ENCODE data around the gene PAPOLA.
"Not testable (repeated sequence)": the region's sequence is repeated elsewhere in the genome, so short reads cannot be mapped to it uniquely, and the experiment has no call there.

The PAPOLA gene

GRCh38 chr14:96466918-96467317, 35.3 kb upstream of the PAPOLA start:
- Histone ChIP-seq H4K20me1 (ENCODE audit: insufficient read depth, low read length) (no peaks in the 10 kb centered on the region), H3K9ac (ENCODE audit: low read length) (no peak overlapping the region), H3K4me3 (ENCODE audit: low read length) (no peak overlapping the region), H3K4me2 (ENCODE audit: low read depth, low read length) (no peak overlapping the region), H3K27me3 (replicated peaks; ENCODE audit: insufficient read depth, low read length) (no peaks in the 10 kb centered on the region), H3K9me3 (replicated peaks; ENCODE audit: insufficient read depth, low read length) (no peaks in the 10 kb centered on the region), H3K4me1 (ENCODE audit: low read length) (no peaks in the 10 kb centered on the region), H3K36me3 (replicated peaks; ENCODE audit: insufficient read depth, low read length) (no peaks in the 10 kb centered on the region), H3K9me2 (replicated peaks; ENCODE audit: insufficient read depth, low read length) (no peaks in the 10 kb centered on the region), H3K27ac (ENCODE audit: low read length) (no peak overlapping the region), H3F3A (ENCODE audit: insufficient read depth, low read length) (no peaks in the 10 kb centered on the region), H3K79me2 (ENCODE audit: low read length) (no peaks in the 10 kb centered on the region), H2AFZ (ENCODE audit: low read length) (no peak overlapping the region)
- TF ChIP-seq EZH2 (optimal IDR thresholded peaks at IDR 0.05; ENCODE audit: low read depth, low read length) (no peak), EZH2phosphoT487 (IDR thresholded peaks at IDR 0.05; ENCODE audit: low read length) (no peak), CTCF (IDR thresholded peaks at IDR 0.05; ENCODE audit: low read length) (no peak)
- DNase-seq, result no peak

- Histone ChIP-seq H2AFZ (ENCODE audit: low read length) (no peak overlapping the region), H3K27me3 (replicated peaks; ENCODE audit: insufficient read depth, low read length) (no peaks in the 10 kb centered on the region), H3K9me3 (replicated peaks; ENCODE audit: insufficient read depth, low read length) (no peaks in the 10 kb centered on the region), H3K4me2 (ENCODE audit: low read depth, low read length) (no peak overlapping the region), H3K9me2 (replicated peaks; ENCODE audit: insufficient read depth, low read length) (no peaks in the 10 kb centered on the region), H3K9ac (ENCODE audit: low read length) (no peak overlapping the region), H3K79me2 (ENCODE audit: low read length) (no peaks in the 10 kb centered on the region), H3K36me3 (replicated peaks; ENCODE audit: insufficient read depth, low read length) (no peaks in the 10 kb centered on the region), H3K4me1 (ENCODE audit: low read length) (no peaks in the 10 kb centered on the region), H3F3A (ENCODE audit: insufficient read depth, low read length) (no peaks in the 10 kb centered on the region), H4K20me1 (ENCODE audit: insufficient read depth, low read length) (no peaks in the 10 kb centered on the region), H3K27ac (ENCODE audit: low read length) (no peak overlapping the region), H3K4me3 (ENCODE audit: low read length) (no peak overlapping the region)
- no peak for TF ChIP-seq CTCF (IDR thresholded peaks at IDR 0.05; ENCODE audit: low read length)
- TF ChIP-seq EZH2phosphoT487 (IDR thresholded peaks at IDR 0.05; ENCODE audit: low read length), result no peak
- TF ChIP-seq EZH2 (optimal IDR thresholded peaks at IDR 0.05; ENCODE audit: low read depth, low read length), result no peak
- no peak for DNase-seq
Measured at GRCh38 chr14:96470331-96470730, 31.9 kb upstream of the PAPOLA start.

GRCh38 chr14:96470967-96471366, 31.2 kb upstream of the PAPOLA start:
- H4K20me1 ChIP-seq (ENCODE audit: insufficient read depth, low read length); H3K9ac ChIP-seq (ENCODE audit: low read length); H3K27ac ChIP-seq (ENCODE audit: low read length); H3K27me3 ChIP-seq (replicated peaks; ENCODE audit: insufficient read depth, low read length); H3K9me3 ChIP-seq (replicated peaks; ENCODE audit: insufficient read depth, low read length); H3K4me1 ChIP-seq (ENCODE audit: low read length); H3K79me2 ChIP-seq (ENCODE audit: low read length); DNase-seq; H3K4me2 ChIP-seq (ENCODE audit: low read depth, low read length); H3K4me3 ChIP-seq (ENCODE audit: low read length); H3K9me2 ChIP-seq (replicated peaks; ENCODE audit: insufficient read depth, low read length); H3K36me3 ChIP-seq (replicated peaks; ENCODE audit: insufficient read depth, low read length); H2AFZ ChIP-seq (ENCODE audit: low read length); H3F3A ChIP-seq (ENCODE audit: insufficient read depth, low read length): not testable (repeated sequence)

- Histone ChIP-seq H3K79me2 (ENCODE audit: low read length) (no peaks in the 10 kb centered on the region), H3F3A (ENCODE audit: insufficient read depth, low read length) (no peaks in the 10 kb centered on the region), H3K9me3 (replicated peaks; ENCODE audit: insufficient read depth, low read length) (no peaks in the 10 kb centered on the region), H3K4me2 (ENCODE audit: low read depth, low read length) (no peak overlapping the region), H3K27ac (ENCODE audit: low read length) (no peak overlapping the region), H3K36me3 (replicated peaks; ENCODE audit: insufficient read depth, low read length) (no peaks in the 10 kb centered on the region), H3K9ac (ENCODE audit: low read length) (no peak overlapping the region), H3K4me1 (ENCODE audit: low read length) (no peaks in the 10 kb centered on the region), H3K9me2 (replicated peaks; ENCODE audit: insufficient read depth, low read length) (no peaks in the 10 kb centered on the region), H3K4me3 (ENCODE audit: low read length) (no peak overlapping the region), H3K27me3 (replicated peaks; ENCODE audit: insufficient read depth, low read length) (no peaks in the 10 kb centered on the region), H4K20me1 (ENCODE audit: insufficient read depth, low read length) (no peaks in the 10 kb centered on the region), H2AFZ (ENCODE audit: low read length) (no peak overlapping the region)
- DNase-seq, result no peak
- no peak for TF ChIP-seq CTCF (IDR thresholded peaks at IDR 0.05; ENCODE audit: low read length)
- no peak for TF ChIP-seq EZH2 (optimal IDR thresholded peaks at IDR 0.05; ENCODE audit: low read depth, low read length)
- TF ChIP-seq EZH2phosphoT487 (IDR thresholded peaks at IDR 0.05; ENCODE audit: low read length), result no peak
Measured at GRCh38 chr14:96478119-96478518, 24.1 kb upstream of the PAPOLA start.
